Lung microvascular endothelial cell (primary cell): ENCODE data around the gene LHX5. TPM values are rescaled to one million over a fixed set of nuclear protein-coding genes. Genes with fewer than 3 reads are reported as not detected.
A peak's percentile ranks its signal among the peaks of the same experiment; 100 is the strongest.

Experiments used
- DNase-seq, 2 donors: peaks; one replicate each; pipeline versions ENCODE4 v3.0.0 to v3.0.0-alpha.2; 2010; ENCODE audit warnings: low read depth in 2 of 2
- total RNA-seq: library from RNA; depleted of rRNA; stranded (reverse); fragments of >200 nt; gene quantifications from 2 replicates; pipeline ENCODE4 v1.2.1, GENCODE V29; 2014

LHX5 gene
- total RNA-seq, 1 donor from 2014 or later: not detected

DNA sequence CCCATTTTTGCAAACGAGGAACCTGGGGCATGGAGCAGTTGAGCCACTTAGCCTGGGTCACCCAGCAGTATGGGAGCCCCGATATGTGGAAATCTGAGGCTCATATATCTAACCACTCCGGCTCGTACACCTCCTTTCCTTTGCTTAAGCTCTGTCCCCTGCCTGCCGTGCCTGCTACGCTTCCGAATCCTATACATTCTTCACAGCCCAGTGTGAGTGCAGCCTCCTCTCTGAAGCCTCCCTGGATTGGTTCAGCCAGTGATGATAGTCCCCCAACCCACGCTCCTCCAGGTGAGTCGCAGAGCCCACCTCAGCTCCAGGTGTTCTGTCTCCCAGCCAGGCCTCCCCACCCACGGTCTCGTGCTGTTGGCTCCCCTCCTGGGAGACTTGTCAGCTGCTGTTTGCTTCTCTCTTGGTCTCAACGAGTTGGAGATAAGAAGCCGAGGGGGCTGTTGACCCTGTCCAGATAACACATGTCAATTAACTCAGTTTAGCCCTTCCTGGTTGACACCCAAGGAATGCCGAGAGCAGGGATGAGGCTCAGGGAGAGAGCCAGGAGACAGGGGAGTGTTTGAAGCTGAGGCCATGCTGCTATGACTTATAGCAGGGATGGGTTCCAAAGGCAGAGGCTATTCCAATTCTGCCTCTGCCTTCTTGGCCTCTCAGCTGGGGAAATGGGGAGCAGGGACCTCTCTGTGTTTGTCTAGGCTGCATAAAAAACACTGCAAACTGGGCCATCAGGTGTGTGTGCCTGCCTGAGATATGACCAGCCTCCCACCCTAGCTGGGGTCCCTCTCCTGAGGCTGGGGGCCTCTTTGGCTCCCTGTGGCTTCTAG is 30.5 kb downstream of the LHX5 start:
- DNase-seq: no peak

DNA sequence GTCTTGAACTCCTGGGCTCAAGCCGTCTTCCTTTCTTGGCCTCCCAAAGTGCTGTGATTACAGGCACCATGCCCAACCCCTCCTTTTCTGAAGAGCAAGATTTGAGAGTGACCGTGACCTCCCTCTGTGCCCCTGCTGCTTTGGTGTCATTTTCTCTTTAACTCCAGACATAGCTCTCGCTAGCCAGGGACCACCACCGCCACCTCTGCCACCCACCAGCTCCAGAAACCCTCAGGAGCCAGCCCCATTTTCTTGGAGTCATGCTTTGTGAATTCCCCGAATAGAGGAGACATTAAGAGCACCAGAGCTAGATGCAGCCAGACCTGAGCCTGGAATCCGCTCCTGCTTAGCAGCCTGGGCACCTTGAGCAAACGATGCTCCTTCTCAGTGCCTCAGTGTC is 31.3 kb downstream of the LHX5 start:
- no peak for DNase-seq

DNA sequence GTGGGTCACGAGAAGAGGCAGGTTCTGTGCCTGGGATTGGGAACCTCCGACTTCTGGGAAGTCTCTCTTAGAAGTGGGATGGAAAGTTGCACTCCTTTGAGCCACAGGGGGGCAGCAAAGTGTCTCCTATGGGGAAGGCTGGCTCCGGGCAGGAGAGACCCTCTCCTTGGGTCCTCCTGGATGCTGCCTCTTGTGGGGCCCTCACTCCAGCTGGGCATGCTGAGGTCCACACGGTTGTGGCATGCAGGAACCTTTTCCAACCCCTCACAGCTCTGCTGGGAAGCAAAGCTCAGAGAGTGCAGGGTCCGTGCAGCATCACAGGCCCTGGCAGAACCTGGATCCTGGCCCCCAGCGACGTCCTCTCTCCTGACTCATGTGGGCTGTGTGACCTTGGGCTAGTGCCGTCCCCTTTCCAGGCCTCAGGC is 32.1 kb downstream of the LHX5 start:
- peak; percentile 59 for DNase-seq

DNA sequence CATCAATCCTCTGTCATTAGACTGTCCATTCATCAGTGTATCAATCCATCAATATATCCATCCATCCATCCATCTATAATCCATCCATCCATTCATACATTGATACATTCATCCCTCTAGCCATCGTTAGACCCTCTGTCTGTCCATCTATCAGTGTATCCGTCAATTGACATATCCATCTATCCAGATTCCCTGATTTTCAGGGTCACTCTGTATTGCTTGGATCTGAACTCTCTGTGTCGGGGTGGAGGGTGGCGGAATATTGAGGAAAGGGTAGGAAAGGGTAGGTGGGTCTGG is 32.4 kb downstream of the LHX5 start:
- no peak for DNase-seq

DNA sequence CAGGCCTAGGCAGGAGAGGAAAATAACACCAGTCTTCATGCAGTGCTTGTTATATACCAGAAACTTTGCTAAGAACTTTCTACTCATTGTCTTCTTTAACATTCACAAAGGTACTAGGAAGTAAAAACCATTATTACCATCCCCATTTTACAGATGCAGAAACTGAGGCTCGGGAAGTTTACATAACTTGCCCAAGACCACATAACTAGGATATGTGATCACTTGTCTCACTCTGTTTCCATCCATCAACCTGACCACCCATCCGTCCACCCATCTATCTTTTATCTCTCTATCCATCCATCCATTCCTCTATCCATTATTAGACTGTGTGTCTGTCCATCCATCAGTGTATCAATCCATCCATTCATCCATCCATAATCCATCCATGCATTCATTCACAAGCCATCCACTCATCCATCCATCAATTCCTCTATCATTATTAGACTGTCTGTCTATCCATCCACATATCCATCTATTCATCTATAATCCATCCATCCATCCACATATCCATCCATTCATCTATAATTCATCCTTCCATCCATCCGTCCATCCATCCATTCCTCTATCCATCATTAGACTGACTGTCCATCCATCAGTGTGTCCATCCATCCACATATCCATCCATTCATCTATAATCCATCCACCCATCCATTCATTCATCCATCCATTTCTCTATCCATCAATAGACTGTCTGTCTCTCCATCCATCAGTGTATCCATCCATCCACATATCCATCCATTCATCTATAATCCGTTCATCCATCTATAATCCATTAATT is 33.0 kb downstream of the LHX5 start:
- no peak for DNase-seq

DNA sequence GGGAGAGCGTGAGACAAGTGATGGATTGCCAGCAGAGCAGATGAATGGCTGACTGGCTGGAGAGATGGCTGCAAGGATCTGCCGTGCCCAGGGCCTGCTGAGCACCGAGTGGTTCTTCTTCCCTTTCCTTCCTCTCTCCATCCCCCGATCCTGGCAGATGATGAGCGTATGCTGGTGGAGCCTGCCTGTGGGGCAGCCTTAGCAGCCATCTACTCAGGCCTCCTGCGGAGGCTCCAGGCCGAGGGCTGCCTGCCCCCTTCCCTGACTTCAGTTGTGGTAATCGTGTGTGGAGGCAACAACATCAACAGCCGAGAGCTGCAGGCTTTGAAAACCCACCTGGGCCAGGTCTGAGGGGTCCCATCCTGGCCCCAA is 34.0 kb downstream of the LHX5 start:
- no peak for DNase-seq

DNA sequence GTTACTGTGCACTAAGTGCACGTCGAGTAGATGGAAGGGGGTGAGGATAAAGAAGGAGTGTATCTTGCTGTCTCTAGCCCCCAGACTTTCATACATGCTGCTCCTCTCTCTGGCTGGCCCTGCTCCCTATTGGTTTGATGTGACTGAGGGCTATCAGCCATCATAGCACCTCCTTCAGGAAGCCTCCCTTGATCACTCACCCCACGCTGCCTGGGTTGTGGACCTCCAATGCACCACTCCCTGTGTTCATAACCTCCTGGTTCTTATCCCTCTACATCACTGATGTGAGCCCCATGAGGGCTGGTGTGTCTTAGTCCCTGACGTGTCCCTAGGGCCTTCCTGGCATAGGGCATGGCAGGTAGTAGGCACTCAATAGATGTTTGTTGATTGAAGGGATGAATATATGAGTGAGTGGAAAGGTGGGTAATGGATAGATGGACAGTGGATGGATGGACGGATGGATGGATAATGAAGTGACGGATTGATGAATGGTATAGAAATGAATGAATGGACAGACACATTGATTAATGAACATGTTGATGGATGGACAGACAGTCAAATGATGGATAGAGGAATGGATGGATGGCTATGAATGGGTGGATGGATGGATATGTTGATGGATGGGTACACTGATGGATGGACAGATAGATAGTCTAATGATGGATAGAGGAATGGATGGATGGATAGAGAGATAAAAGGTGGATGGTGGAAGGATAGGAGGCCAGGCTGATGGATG is 34.5 kb downstream of the LHX5 start:
- DNase-seq: no peak

DNA sequence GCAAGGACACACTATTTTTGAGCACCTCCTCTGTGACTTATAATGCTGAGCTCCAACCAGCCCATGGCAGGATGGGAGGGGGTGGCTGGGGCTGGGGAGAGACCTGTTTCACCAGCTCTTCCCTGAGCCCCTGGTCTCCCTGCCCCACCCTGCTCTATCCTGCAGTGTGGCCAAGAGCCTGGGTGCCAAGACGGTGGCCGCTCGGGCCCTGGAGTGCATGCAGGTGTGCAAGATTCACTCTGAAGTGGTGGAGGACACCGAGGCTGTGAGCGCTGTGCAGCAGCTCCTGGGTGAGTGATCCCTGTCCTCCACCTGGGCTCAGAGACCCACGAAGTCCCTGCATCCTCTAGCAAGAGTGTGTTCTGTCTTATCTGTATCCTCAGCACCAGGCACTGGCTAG is 35.1 kb downstream of the LHX5 start:
- DNase-seq: no peak

DNA sequence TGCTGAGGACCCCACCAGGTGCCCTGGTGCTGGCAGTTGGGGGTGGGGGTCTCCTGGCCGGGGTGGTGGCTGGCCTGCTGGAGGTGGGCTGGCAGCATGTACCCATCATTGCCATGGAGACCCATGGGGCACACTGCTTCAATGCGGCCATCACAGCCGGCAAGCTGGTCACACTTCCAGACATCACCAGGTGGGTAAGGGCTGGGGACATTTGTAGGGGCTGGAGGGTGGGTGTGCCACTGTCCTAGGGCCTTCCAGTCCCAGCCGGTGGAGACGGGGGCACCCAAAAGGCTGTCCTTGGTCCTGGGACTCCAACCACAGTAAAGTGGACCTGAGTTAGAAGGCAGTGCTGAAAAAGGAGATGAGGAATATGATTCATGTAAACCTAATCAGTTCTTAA is 36.3 kb downstream of the LHX5 start:
- DNase-seq: no peak

DNA sequence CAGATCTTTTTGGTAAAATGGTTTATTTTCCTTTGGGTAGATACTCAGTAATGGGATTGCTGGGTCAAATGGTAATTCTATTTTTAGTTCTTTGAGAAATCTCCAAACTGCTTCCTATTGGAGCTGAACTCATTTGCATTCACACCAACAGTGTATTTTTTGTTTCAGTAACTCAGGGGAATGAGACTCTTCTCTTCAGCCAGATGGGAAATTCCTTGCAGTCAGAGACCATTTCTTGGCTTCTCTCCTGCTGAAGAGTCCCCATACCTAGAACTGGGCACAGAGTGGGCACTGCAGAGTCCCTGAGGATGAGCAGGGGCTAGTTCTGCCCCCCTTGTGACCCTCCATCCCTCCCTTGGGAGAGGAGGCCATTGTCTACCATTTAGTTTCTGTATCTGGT is 38.7 kb downstream of the LHX5 start:
- DNase-seq: no peak

DNA sequence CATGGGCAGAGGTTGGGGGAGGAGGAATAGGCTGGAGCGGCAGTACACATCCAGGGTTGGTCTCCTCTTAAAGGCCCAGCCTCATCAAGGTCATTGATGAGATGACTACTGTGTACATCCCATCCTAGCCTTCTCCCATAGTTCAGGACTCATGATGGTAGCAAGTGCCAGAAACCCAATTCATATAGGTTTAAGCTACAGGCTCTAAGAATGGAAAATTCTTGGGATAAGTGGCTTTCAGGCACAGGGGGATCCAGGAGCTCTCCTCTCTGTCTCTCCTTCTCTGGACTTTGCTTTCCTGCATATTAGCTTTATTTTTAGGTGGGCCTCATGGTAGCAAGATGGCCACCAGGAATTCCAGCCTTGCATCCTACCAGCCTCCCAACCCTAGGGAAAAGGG is 43.2 kb downstream of the LHX5 start:
- no peak for DNase-seq

DNA sequence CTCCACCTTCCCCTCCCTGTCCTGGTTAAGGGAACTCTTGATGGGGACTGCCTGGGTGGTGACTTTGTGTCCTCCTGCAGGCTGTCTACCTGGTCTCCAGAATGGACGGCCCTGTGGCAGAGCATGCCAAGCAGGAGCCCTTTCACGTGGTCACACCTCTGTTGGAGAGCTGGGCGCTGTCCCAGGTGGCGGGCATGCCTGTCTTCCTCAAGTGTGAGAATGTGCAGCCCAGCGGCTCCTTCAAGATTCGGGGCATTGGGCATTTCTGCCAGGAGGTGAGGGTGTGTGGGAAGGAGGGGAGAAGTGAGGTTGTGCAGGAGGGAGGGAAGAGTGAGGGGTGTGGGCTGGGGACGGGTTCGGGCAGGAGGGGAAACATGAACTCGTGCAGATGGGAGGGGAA is 43.8 kb downstream of the LHX5 start:
- DNase-seq: no peak

DNA sequence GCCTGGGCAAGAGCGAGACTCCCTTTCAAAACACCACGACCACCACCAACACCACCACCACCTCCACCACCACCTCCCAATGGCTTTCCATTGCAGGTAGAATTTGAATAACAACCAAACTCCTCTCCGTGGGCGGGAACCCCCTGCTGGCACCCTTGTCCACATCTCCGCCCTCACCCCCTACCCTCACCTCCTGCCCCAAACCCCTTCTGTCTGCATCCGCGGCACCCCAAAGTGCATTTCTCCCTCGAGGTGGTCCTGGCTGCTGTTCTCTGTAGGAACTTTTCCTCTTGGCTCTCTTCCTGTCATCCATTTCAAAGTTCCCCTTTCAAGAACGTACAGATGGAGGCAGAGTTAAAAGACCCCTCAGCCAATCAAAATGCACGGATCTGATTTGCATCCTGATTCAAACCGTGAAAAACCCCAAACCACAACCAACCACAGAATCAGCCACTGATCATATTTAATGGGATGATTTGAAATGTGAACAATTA is 45.7 kb downstream of the LHX5 start:
- no peak for DNase-seq

DNA sequence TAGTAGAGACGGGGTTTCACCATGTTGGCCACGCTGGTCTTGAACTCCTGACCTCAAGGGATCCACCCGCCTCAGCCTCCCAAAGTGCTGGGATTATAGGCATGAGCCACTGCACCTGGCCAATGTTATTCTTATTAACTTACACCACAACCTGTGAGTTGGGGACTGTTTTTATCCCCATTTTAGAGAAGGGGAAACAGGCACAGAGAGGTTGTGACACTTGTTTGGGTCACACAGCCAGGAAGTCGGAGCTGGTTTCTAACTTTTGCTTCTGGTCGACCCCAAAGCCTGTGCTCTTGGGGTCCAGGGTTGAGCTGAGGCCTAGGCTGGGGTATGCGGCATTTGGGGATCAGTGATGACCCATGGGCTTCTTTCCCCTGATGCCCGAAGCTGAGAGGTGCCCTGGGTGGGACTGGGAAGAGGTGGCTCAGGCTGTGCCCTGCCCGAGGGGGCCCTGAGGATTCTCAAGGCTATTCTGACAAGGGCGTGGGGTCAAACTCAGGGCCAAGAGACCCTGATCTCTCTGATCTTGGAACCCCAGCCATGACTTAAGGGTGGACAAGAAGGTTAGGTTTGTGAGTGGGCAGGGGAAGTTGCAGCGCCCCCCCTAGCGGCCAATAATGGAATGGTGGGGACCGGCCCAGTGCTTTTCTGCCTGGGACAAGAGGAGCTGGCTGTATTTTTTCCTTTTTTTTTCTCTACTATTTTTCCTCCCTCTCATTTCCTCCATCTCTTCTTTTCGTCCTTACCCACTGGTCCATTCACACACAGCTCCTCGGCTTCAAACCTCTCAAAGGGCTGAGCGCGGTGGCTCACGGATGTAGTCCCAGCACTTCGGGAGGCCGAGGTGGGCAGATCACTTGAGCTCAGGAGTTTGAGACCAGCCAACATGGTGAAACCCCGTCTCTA is 46.5 kb downstream of the LHX5 start:
- peak; percentile 70 to 72 for DNase-seq

DNA sequence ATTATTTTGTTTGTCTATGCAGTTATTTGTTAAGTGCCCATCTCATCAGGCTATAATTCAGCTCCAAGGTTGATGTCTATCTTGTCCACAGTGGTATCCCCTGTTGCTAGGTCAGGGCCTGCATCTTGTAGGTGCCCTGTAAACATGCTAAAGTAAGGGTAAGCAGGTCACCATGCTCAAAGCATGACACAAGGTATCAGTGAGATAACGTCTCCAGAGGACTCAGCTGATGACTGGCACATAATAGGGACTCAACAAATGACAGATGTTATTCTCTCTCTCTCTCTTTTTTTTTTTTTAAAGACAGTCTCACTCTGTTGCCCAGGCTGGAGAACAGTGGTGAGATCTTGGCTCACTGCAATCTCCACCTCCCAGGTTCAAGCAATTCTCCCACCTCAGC is 47.2 kb downstream of the LHX5 start:
- no peak for DNase-seq

DNA sequence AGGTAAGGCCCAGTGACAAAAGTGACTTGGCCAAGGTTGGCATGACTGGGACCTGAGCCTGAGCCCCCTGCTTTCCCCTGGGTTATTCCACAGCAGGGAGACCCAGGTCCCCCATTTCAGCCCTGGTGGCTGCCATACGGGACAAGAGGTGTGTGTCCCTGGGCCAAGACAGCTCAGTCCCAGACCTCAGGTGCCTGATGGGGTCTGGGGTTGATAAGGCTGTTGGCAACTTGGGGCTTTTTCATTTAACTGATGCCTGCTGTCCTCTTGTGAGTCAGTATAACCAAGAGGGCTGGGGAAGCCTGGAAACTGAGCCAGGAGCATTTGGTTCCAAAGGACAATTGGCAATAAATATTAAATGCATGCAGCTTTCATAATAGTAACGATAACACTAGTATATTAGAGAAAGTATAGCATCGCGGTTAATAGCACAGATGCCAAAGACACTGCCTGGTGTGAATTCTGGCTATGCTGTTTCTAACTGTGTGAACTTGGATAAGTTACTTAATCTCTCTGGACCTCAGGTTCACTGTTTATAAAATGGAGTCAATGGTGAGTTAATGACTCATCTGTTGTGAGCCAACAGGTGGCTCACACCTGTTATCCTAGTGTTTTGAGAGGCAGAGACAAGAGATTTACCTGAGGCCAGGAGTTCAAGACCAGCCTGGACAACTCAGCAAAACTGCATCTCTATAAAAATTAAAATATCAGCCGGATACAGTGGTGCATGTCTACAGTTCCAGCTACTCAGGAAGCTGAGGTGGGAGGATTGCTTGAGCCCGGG is 48.6 kb downstream of the LHX5 start:
- no peak for DNase-seq

DNA sequence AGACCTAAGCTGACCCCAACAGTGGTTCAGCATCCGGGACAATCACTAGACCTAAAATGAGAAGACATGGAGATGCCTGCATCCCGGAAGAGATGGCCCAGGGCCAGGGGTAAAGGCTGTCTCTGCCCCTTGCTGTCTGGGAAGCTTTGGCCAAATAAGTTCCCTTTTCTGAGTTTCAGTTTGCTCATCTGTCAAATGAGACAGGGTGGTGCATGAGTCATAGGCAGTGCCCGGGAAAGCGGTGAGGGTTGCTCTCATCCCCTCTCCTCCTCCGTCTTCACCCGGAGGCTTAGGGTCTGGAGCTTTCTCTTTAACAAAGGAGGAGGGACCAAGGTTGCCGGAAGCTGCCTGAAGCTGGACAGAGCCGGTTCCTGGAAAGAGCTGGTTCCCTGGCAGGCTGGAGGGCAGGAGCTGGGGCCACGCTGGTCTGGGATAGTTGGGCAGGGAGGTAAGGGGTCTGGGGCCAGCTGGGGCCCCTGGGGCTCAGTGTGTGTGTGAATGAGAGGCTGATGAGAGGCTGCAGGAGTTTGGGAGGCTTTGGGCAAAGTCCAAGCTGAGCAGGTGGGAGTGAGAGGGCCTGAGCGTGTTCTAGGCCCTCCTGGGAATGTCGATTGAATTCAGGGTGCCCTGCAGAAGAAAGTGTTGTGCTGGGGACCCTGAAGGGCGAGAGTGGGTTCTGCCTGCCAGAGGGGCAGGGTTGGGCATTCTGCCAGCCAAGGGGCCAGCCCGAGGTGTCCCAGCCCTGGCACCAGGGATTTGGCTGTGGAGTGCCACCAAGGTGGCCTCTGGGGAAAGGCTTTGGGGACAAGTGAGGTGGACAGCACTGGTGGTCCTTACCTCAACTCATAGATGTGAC is 49.4 kb downstream of the LHX5 start, which contains the start of gene SDSL:
SDSL (plus strand) TSS at position 351 of the 856 bp plus-strand sequence. CDS start 5,603 bp downstream, outside the sequence.
- DNase-seq: peak; percentile 46 to 81

DNA sequence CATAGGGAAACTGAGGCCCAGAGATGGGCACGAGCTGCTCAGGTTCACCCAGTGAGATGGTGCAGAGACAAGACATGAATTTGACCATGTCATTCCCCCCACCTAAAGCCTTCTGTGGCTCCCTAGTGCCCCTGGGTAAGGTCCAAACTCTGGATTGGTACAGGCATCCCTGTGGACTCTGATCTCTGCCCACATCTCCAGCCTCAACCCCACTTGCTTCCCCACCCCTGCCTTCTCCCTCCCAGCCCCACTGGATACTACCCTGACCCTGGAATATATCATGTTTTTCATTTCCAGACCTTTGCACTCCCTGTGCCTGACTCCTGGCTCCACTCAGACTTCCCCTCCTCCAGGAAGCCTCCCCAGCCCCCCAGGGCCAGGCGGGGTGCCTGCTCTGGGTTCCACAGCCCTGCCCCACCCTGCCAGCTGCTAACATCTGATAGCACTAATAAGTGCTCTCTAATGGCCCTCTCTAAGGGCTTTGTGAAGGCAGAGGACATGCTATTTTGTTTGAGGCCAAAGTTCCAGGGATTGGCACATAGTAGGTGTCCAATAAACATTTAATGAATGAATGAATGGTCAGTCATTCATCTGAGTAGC is 50.6 kb downstream of the LHX5 start:
- DNase-seq: no peak
